H1 (cell line): Measurements from ENCODE around the gene HSF5. TPM values are rescaled to one million over a fixed set of nuclear protein-coding genes. Genes with fewer than 3 reads are reported as not detected.

Source experiments
- CTCF ChIA-PET: fragments of 300-600 bp; sonication (Branson Sonifier 250); formaldehyde crosslinking; loops from one replicate; lab custom pipeline; 2021; ENCODE audit not compliant: partially characterized antibody; lab: Charles Lee
- POLR2A ChIA-PET: fragments of 300-600 bp; sonication (Branson Sonifier 250); formaldehyde crosslinking; loops from one replicate; lab custom pipeline; 2021; ENCODE audit warnings: inconsistent platforms; ENCODE audit not compliant: partially characterized antibody; lab: Charles Lee
- DNase-seq, 2 experiments: peaks; one replicate each; pipeline versions ENCODE4 v3.0.0 to v3.0.0-alpha.2; 2010 to 2022; ENCODE audit warnings: low spot score in 2 of 2, low read depth in 1 of 2, mixed read lengths in 1 of 2
- FAIRE-seq: peaks from 2 replicates; lab custom pipeline; 2011; peaks lifted over from hg19 to GRCh38; lab: Jason Lieb, UNC
- H2AFZ ChIP-seq: 2 replicates; pipeline ENCODE4 v1.8.1; 2012; ENCODE audit warnings: low read length, inconsistent platforms
- H2AK5ac ChIP-seq: 2 replicates; pipeline ENCODE4 v1.6.1; 2013; ENCODE audit warnings: low read depth, low read length
- H2BK120ac ChIP-seq: replicated peaks from 2 replicates; pipeline ENCODE3; 2013; ENCODE audit warnings: low read depth, low read length, inconsistent platforms
- H2BK12ac ChIP-seq: 2 replicates; pipeline ENCODE4 v1.6.1; 2013; ENCODE audit warnings: low read depth, low read length
- H2BK15ac ChIP-seq: 2 replicates; pipeline ENCODE4 v1.6.1; 2013; ENCODE audit warnings: low read length
- H2BK20ac ChIP-seq: 2 replicates; pipeline ENCODE4 v1.6.1; 2013; ENCODE audit warnings: low read length
- H2BK5ac ChIP-seq: 2 replicates; pipeline ENCODE4 v1.6.1; 2013; ENCODE audit warnings: low read depth, low read length
- H3K14ac ChIP-seq: 2 replicates; pipeline ENCODE4 v1.6.1; 2013; ENCODE audit warnings: inconsistent platforms; ENCODE audit not compliant: insufficient read length
- H3K18ac ChIP-seq: 2 replicates; pipeline ENCODE4 v1.6.1; 2013; ENCODE audit warnings: low read length; ENCODE audit errors: extremely low read depth
- H3K23ac ChIP-seq: 2 replicates; pipeline ENCODE4 v1.6.1; 2013; ENCODE audit warnings: inconsistent platforms; ENCODE audit not compliant: insufficient read length
- H3K23me2 ChIP-seq: 2 replicates; pipeline ENCODE4 v1.6.1; 2013; ENCODE audit warnings: low read depth, low read length
- H3K27ac ChIP-seq: 2 replicates; pipeline ENCODE4 v1.6.1; 2011; ENCODE audit warnings: low read depth, low read length, inconsistent platforms
- H3K27me3 ChIP-seq, 4 experiments: replicated peaks in 1 of 4; 1 replicate in 1 of 4; 2 replicates in 3 of 4; pipeline versions ENCODE4 v1.6.1 to v1.8.1; 2011 to 2013; ENCODE audit warnings: low read length in 3 of 4, mild to moderate bottlenecking in 3 of 4, inconsistent platforms in 2 of 4, mixed read lengths in 2 of 4, moderate library complexity in 1 of 4; ENCODE audit not compliant: control insufficient read depth in 3 of 4, insufficient read depth in 3 of 4; ENCODE audit errors: extremely low read depth in 1 of 4
- H3K36me3 ChIP-seq, 4 experiments: 2 replicates each; pipeline versions ENCODE4 v1.6.1 to v1.8.1; 2011 to 2013; ENCODE audit warnings: mild to moderate bottlenecking in 4 of 4, low read length in 3 of 4, moderate library complexity in 2 of 4, control low read depth in 1 of 4, inconsistent platforms in 1 of 4; ENCODE audit not compliant: insufficient read depth in 4 of 4, control insufficient read depth in 2 of 4
- H3K4ac ChIP-seq: replicated peaks from 2 replicates; pipeline ENCODE3; 2013; ENCODE audit warnings: low read length, low read depth, mixed read lengths, inconsistent platforms; ENCODE audit not compliant: insufficient read length
- H3K4me1 ChIP-seq, 4 experiments: replicated peaks in 1 of 4; 1 replicate in 1 of 4; 2 replicates in 3 of 4; pipeline versions ENCODE4 v1.6.1 to v1.8.1; 2011 to 2013; ENCODE audit warnings: low read length in 3 of 4, inconsistent platforms in 2 of 4, mixed read lengths in 1 of 4; ENCODE audit not compliant: insufficient read depth in 4 of 4, control insufficient read depth in 3 of 4
- H3K4me2 ChIP-seq, 2 experiments: 2 replicates each; pipeline versions ENCODE4 v1.6.1 to v1.8.1; 2011 to 2013; ENCODE audit warnings: low read depth in 2 of 2, low read length in 2 of 2, control low read depth in 1 of 2, inconsistent platforms in 1 of 2, mild to moderate bottlenecking in 1 of 2; ENCODE audit not compliant: insufficient read depth in 1 of 2
- H3K4me3 ChIP-seq, 4 experiments: fragments of 200-600, 300-600 bp in 1 of 4; sonication (generic), shearing (Covaris generic), sonication (Bioruptor Twin) in 1 of 4; 2 replicates each; pipeline versions ENCODE4 v1.5.1 to v1.8.1; 2011 to 2016; ENCODE audit warnings: low read length in 4 of 4, low read depth in 3 of 4, control low read depth in 2 of 4, inconsistent platforms in 2 of 4, mild to moderate bottlenecking in 2 of 4, mixed read lengths in 1 of 4, moderate library complexity in 1 of 4; ENCODE audit not compliant: insufficient read depth in 2 of 4; ENCODE audit errors: extremely low read depth in 1 of 4
- H3K56ac ChIP-seq: replicated peaks from 2 replicates; pipeline ENCODE3; 2013; ENCODE audit warnings: low read depth, mild to moderate bottlenecking, mixed read lengths, low read length, inconsistent platforms; ENCODE audit not compliant: insufficient read length
- H3K79me1 ChIP-seq: 2 replicates; pipeline ENCODE4 v1.6.1; 2013; ENCODE audit warnings: low read depth, low read length, control low read depth
- H3K79me2 ChIP-seq, 2 experiments: 2 replicates each; pipeline versions ENCODE4 v1.6.1 to v1.8.1; 2012 to 2013; ENCODE audit warnings: low read length in 2 of 2, mild to moderate bottlenecking in 2 of 2, inconsistent platforms in 1 of 2; ENCODE audit not compliant: insufficient read depth in 2 of 2, control insufficient read depth in 1 of 2
- H3K9ac ChIP-seq, 4 experiments: replicated peaks in 1 of 4; 1 replicate in 1 of 4; 2 replicates in 3 of 4; pipeline versions ENCODE4 v1.6.1 to v1.8.1; 2011 to 2013; ENCODE audit warnings: low read depth in 3 of 4, low read length in 3 of 4, control low read depth in 2 of 4, mild to moderate bottlenecking in 2 of 4, moderate library complexity in 2 of 4, inconsistent platforms in 1 of 4; ENCODE audit errors: extremely low read depth in 1 of 4
- H3K9me3 ChIP-seq, 2 experiments: 2 replicates each; pipeline versions ENCODE4 v1.6.1 to v1.8.1; 2012 to 2013; ENCODE audit warnings: mild to moderate bottlenecking in 2 of 2, moderate library complexity in 2 of 2, control low read depth in 1 of 2, inconsistent platforms in 1 of 2, low read depth in 1 of 2, low read length in 1 of 2, mixed read lengths in 1 of 2; ENCODE audit not compliant: insufficient read depth in 2 of 2
- H4K20me1 ChIP-seq, 2 experiments: replicated peaks in 1 of 2; 2 replicates each; pipeline versions ENCODE3 to v1.8.1; 2011 to 2013; ENCODE audit warnings: inconsistent platforms in 2 of 2, low read length in 2 of 2, mild to moderate bottlenecking in 1 of 2; ENCODE audit not compliant: insufficient read depth in 2 of 2, control insufficient read depth in 1 of 2
- H4K5ac ChIP-seq: 2 replicates; pipeline ENCODE4 v1.6.1; 2013; ENCODE audit warnings: low read length, low read depth, mixed read lengths, inconsistent platforms; ENCODE audit not compliant: insufficient read length
- H4K8ac ChIP-seq: 2 replicates; pipeline ENCODE4 v1.8.0; 2013; ENCODE audit warnings: mild to moderate bottlenecking, moderate library complexity, low read length, inconsistent platforms; ENCODE audit not compliant: insufficient read depth; ENCODE audit errors: extremely low read depth
- H4K91ac ChIP-seq: replicated peaks from 2 replicates; pipeline ENCODE3; 2013; ENCODE audit warnings: low read length, mixed read lengths, inconsistent platforms; ENCODE audit not compliant: insufficient read length
- ASH2L ChIP-seq: fragments of 200-600, 300-600 bp; sonication (generic); IDR thresholded peaks from one replicate; pipeline ENCODE4 v1.7.1; 2017; ENCODE audit warnings: low read length
- EZH2 ChIP-seq: fragments of 200-600 bp; sonication (generic); IDR thresholded peaks from 2 replicates; pipeline ENCODE4 v1.7.1; 2012; ENCODE audit warnings: low read depth, mild to moderate bottlenecking, moderate library complexity, low read length, inconsistent platforms; ENCODE audit not compliant: severe bottlenecking
- POLR2A ChIP-seq, 2 experiments: IDR thresholded peaks; 1 replicate in 1 of 2; 2 replicates in 1 of 2; pipeline ENCODE4 v1.6.1; 2011; ENCODE audit warnings: low read depth in 2 of 2, low read length in 2 of 2, mild to moderate bottlenecking in 2 of 2; ENCODE audit errors: control extremely low read depth in 1 of 2
- SAP30 ChIP-seq: fragments of 300-600 bp; sonication (generic); IDR thresholded peaks from 2 replicates; pipeline ENCODE4 v1.7.1; 2012; ENCODE audit warnings: low read length, moderate library complexity, mild to moderate bottlenecking, inconsistent platforms; ENCODE audit not compliant: insufficient read depth, insufficient replicate concordance
- SIX5 ChIP-seq: IDR thresholded peaks from 2 replicates; pipeline ENCODE4 v1.6.1; 2011; ENCODE audit warnings: mild to moderate bottlenecking, low read depth, low read length
- SRF ChIP-seq: IDR thresholded peaks from 2 replicates; pipeline ENCODE4 v1.6.1; 2011; ENCODE audit warnings: mild to moderate bottlenecking, low read depth, low read length, moderate library complexity
- SUZ12 ChIP-seq: fragments of 200-600 bp; sonication (generic); IDR thresholded peaks from 2 replicates; pipeline ENCODE4 v1.6.1; 2012; ENCODE audit warnings: mild to moderate bottlenecking, inconsistent platforms, low read length, moderate library complexity, mixed read lengths
- TCF12 ChIP-seq: IDR thresholded peaks from 2 replicates; pipeline ENCODE4 v1.6.1; 2011; ENCODE audit warnings: low read depth, mild to moderate bottlenecking, low read length
- ZNF274 ChIP-seq: IDR thresholded peaks from 2 replicates; pipeline ENCODE4 v1.7.0; 2012; ENCODE audit warnings: low read length, borderline replicate concordance; ENCODE audit errors: extremely low read depth
- WGBS, 2 experiments: shearing (Covaris generic) in 1 of 2; methylation state at CpG; one replicate each; pipeline versions ENCODE4 v1.1.6 to v1.1.7; 2013 to 2015; ENCODE audit warnings: low lambda C conversion rate in 2 of 2, mixed read lengths in 2 of 2, inconsistent platforms in 1 of 2, low coverage in 1 of 2, missing lambda C conversion rate in 1 of 2; ENCODE audit not compliant: insufficient replicate concordance in 2 of 2, insufficient coverage in 1 of 2, insufficient read length in 1 of 2; ENCODE audit errors: extremely low coverage in 1 of 2, missing lambda C conversion rate in 1 of 2; 5-methylcytosine and 5-hydroxymethylcytosine counted together
- polyA plus RNA-seq, 7 experiments: library from polyadenylated mRNA; depleted of rRNA in 3 of 7; stranded (reverse) in 5 of 7; unstranded in 2 of 7; fragments of >200 nt in 5 of 7; fragments of 200-250 nt in 2 of 7; gene quantifications; 1 replicate in 5 of 7; 2 replicates in 1 of 7; 4 replicates in 1 of 7; pipeline versions ENCODE4 v1.2.1 to v1.2.3, GENCODE V29; 2011 to 2013; ENCODE audit warnings: missing spikeins in 2 of 7, mixed read lengths in 2 of 7
- total RNA-seq: library from RNA; stranded (reverse); fragmentation: NEBNext Ultra II Directional; extraction: Animal tissue kit (Norgen Biotek cat#: 25700); gene quantifications from 2 replicates; pipeline ENCODE4 v1.2.1, GENCODE V29; 2021
- TF ChIP-seq, protein P1 (sequence below): IDR thresholded peaks from 2 replicates; pipeline ENCODE4 v1.6.1; 2012; ENCODE audit warnings: low read length, inconsistent platforms

The HSF5 gene
- total and polyA plus RNA-seq, 2 of the 8 experiments (the other 6 are each of a cell fraction or from before 2014, with no cell fraction given), result not detected

DNA sequence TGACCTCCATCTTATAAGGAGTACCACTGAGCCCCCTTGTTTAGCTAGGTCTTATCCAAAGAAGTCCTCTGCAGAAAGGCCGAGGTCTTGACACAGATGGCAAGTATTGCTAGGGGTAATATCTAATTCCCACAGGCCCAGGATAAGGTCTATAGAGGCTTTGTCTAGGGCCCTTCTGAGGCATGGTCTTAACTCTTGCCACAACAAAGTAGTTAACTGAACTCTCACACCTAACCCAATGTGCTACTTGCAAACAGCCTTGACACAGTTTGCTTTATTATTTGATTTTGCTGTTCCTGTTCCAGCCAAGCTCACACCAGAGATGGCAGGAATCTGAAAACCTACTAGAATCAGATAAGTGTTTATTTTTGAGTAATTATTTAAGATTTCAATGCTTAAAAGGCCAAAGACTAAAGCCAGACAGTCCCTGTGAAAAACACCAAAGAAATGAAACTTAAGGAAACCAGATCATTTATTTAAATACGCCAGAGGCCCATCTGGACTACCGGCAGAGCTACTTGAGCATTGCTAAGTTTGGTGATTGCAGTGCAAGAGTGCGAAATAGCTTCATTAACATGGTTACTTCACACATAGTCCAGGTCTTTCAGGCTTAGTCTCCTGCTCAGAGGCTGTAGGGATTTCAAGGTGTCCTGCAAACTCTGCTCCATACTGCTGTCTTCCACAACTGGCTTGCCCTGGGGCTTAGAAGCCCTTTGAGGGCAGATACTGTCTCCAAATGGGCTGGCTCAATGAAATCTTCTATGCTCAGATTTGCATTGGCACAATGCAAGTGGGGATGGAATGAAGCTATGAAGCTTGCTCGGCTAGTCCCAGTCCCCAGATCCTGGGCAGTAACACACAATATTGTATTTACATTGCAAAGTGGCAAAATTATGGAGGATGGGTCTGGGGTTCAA lies 107.7 kb downstream of the HSF5 start:
- no peaks in the 10 kb centered on the region for H3K79me1 ChIP-seq
- H3K23me2 ChIP-seq, result no peaks in the 10 kb centered on the region
- peaks cover 6 to 15% (median 10%) of the 10 kb centered on the region in 4 experiments; a peak in 5 of 7 replicates for H3K4me1 ChIP-seq
- ChIA-PET POLR2A (interaction anchor here (1.0 to 1.6 kb wide), 2 partner anchors 10 to 28 kb away, joined by 3 read pairs; no protein-coding TSS in a partner anchor), CTCF (interaction anchor here (0.9 to 3.1 kb wide), 6 partner anchors 12 to 78 kb away, joined by 3 to 13 read pairs (median 4); partner anchors contain the start of gene RNF43)
- no peak overlapping the region for H3K18ac ChIP-seq
- no peak overlapping the region for H3K23ac ChIP-seq
- H2BK120ac ChIP-seq, result no peak overlapping the region
- no peak overlapping the region for H3K9ac ChIP-seq
- no peak overlapping the region for H4K5ac ChIP-seq
- no peaks in the 10 kb centered on the region for H4K20me1 ChIP-seq
- no peak overlapping the region for H3K4me2 ChIP-seq
- H3K36me3 ChIP-seq, result no peaks in the 10 kb centered on the region
- H2BK5ac ChIP-seq, result no peak overlapping the region
- no peaks in the 10 kb centered on the region for H3K9me3 ChIP-seq
- no peak overlapping the region; the same call in 1 of the 2 replicates for H2BK12ac ChIP-seq
- H2AK5ac ChIP-seq, result no peak overlapping the region
- no peak overlapping the region for H4K8ac ChIP-seq
- no peaks in the 10 kb centered on the region for H3K79me2 ChIP-seq
- H4K91ac ChIP-seq, result no peak overlapping the region
- no peak overlapping the region for H3K4me3 ChIP-seq
- no peak overlapping the region for H3K4ac ChIP-seq
- H2BK15ac ChIP-seq, result no peak overlapping the region
- H3K27me3 ChIP-seq, result no peaks in the 10 kb centered on the region
- no peak overlapping the region for H3K27ac ChIP-seq
- no peak for FAIRE-seq
- peak in 1 of 2 experiments; percentile 6 for DNase-seq
- no peak overlapping the region for H3K14ac ChIP-seq
- no peak overlapping the region for H3K56ac ChIP-seq
- WGBS, 2 experiments, result 88% methylated on average over 5 of the region's 5 CpGs; no CpG with 5 or more reads in 1 of the 2 experiments
- no peak overlapping the region for H2BK20ac ChIP-seq
- no peak overlapping the region for H2AFZ ChIP-seq
- TF ChIP-seq SRF (no peak), TCF12 (no peak), POLR2A (IDR thresholded peaks at IDR 0.05; ENCODE audit: control extremely low read depth in 1 of 2, low read depth in 2 of 2, low read length in 2 of 2) (no peak), ZNF274 (no peak), SAP30 (no peak), ASH2L (no peak), SIX5 (no peak), EZH2 (no peak), SUZ12 (no peak)
- TF ChIP-seq, protein P1, sequence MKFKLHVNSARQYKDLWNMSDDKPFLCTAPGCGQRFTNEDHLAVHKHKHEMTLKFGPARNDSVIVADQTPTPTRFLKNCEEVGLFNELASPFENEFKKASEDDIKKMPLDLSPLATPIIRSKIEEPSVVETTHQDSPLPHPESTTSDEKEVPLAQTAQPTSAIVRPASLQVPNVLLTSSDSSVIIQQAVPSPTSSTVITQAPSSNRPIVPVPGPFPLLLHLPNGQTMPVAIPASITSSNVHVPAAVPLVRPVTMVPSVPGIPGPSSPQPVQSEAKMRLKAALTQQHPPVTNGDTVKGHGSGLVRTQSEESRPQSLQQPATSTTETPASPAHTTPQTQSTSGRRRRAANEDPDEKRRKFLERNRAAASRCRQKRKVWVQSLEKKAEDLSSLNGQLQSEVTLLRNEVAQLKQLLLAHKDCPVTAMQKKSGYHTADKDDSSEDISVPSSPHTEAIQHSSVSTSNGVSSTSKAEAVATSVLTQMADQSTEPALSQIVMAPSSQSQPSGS, result no peak
